Endothelial cell of umbilical vein (primary cell): Measurements from ENCODE around the gene SLC2A2. TPM values are rescaled to one million over a fixed set of nuclear protein-coding genes. Genes with fewer than 3 reads are reported as not detected.

Experiments used
- BruUV-seq: library from RNA; stranded (reverse); fragments of 400-500 nt; replicated peaks from 2 replicates; lab custom pipeline; 2021; lab: Mats Ljungman, UMichigan
- CTCF ChIA-PET: fragments of 300-600, 350-600 bp; sonication (Branson Sonifier 250); formaldehyde crosslinking; loops from one replicate; lab custom pipeline; 2021; ENCODE audit warnings: antibody characterized with exemption, inconsistent platforms; lab: Charles Lee
- POLR2A ChIA-PET: fragments of 300-600, 350-600 bp; sonication (Branson Sonifier 250); formaldehyde crosslinking; loops from one replicate; lab custom pipeline; 2021; ENCODE audit warnings: antibody characterized with exemption, inconsistent platforms; lab: Charles Lee
- DNase-seq: peaks from one replicate; pipeline ENCODE4 v3.0.0-alpha.2; 2011; ENCODE audit warnings: low read depth, low spot score
- FAIRE-seq: peaks from 2 replicates; lab custom pipeline; 2011; peaks lifted over from hg19 to GRCh38; lab: Jason Lieb, UNC
- H2AFZ ChIP-seq: 2 replicates; pipeline ENCODE4 v1.6.0; 2012; ENCODE audit warnings: low read depth, low read length, control low read depth, inconsistent platforms
- H3K27ac ChIP-seq: 2 replicates; pipeline ENCODE4 v1.5.1; 2011; ENCODE audit warnings: low read depth, mild to moderate bottlenecking, control low read depth, low read length, moderate library complexity; ENCODE audit not compliant: insufficient read depth
- H3K27me3 ChIP-seq, 2 experiments: 2 replicates each; pipeline versions ENCODE4 v1.6.0 to v1.6.1; 2011; ENCODE audit warnings: low read length in 2 of 2, mixed read lengths in 1 of 2; ENCODE audit not compliant: control insufficient read depth in 2 of 2, insufficient read depth in 2 of 2
- H3K36me3 ChIP-seq, 2 experiments: 2 replicates in 1 of 2; 3 replicates in 1 of 2; pipeline ENCODE4 v1.5.1; 2011; ENCODE audit warnings: low read length in 2 of 2, mild to moderate bottlenecking in 1 of 2, moderate library complexity in 1 of 2; ENCODE audit not compliant: control insufficient read depth in 2 of 2, insufficient read depth in 2 of 2; ENCODE audit errors: extremely low read depth in 1 of 2
- H3K4me1 ChIP-seq: 3 replicates; pipeline ENCODE4 v1.5.1; 2011; ENCODE audit warnings: mild to moderate bottlenecking, low read length; ENCODE audit not compliant: control insufficient read depth, insufficient read depth; ENCODE audit errors: extremely low read depth
- H3K4me2 ChIP-seq: 2 replicates; pipeline ENCODE4 v1.6.1; 2011; ENCODE audit warnings: low read length, control low read depth, mixed read lengths; ENCODE audit not compliant: insufficient read depth
- H3K4me3 ChIP-seq, 3 experiments: fragments of 200-600 bp in 1 of 3; sonication (generic), shearing (Covaris generic) in 1 of 3; replicated peaks in 1 of 3; 2 replicates each; pipeline ENCODE4 v1.5.1; 2011 to 2016; ENCODE audit warnings: control low read depth in 3 of 3, low read length in 3 of 3, mild to moderate bottlenecking in 2 of 3, inconsistent platforms in 1 of 3, low read depth in 1 of 3, moderate library complexity in 1 of 3; ENCODE audit not compliant: insufficient read depth in 1 of 3
- H3K79me2 ChIP-seq: 2 replicates; pipeline ENCODE4 v1.6.0; 2012; ENCODE audit warnings: low read length, inconsistent platforms; ENCODE audit not compliant: control insufficient read depth, insufficient read depth
- H3K9ac ChIP-seq: replicated peaks from 2 replicates; pipeline ENCODE3; 2011; ENCODE audit warnings: low read length, control low read depth; ENCODE audit not compliant: insufficient read depth; ENCODE audit errors: extremely low read depth
- H3K9me1 ChIP-seq: replicated peaks from 3 replicates; pipeline ENCODE4 v1.6.0; 2011; ENCODE audit warnings: mild to moderate bottlenecking, low read length; ENCODE audit not compliant: control insufficient read depth, insufficient read depth; ENCODE audit errors: extremely low read depth
- H3K9me3 ChIP-seq: replicated peaks from 2 replicates; pipeline ENCODE4 v1.5.1; 2012; ENCODE audit warnings: low read length, inconsistent platforms; ENCODE audit not compliant: control insufficient read depth, insufficient read depth
- H4K20me1 ChIP-seq: replicated peaks from 2 replicates; pipeline ENCODE3; 2011; ENCODE audit warnings: mild to moderate bottlenecking, low read length; ENCODE audit not compliant: control insufficient read depth, insufficient read depth; ENCODE audit errors: extremely low read depth
- EZH2 ChIP-seq: IDR thresholded peaks from 2 replicates; pipeline ENCODE4 v1.6.1; 2012; ENCODE audit warnings: borderline replicate concordance, low read depth, mild to moderate bottlenecking, moderate library complexity, low read length, inconsistent platforms; ENCODE audit not compliant: severe bottlenecking
- FOS ChIP-seq: IDR thresholded peaks from 2 replicates; pipeline ENCODE4 v1.6.1; 2011; ENCODE audit warnings: mild to moderate bottlenecking, low read length, moderate library complexity, borderline replicate concordance; ENCODE audit not compliant: insufficient read depth
- GATA2 ChIP-seq: IDR thresholded peaks from 2 replicates; pipeline ENCODE4 v1.7.0; 2011; ENCODE audit warnings: low read depth, mild to moderate bottlenecking, moderate library complexity, mixed read lengths, low read length; ENCODE audit not compliant: insufficient read length, insufficient read depth
- JUN ChIP-seq: IDR thresholded peaks from 2 replicates; pipeline ENCODE4 v1.6.1; 2011; ENCODE audit warnings: borderline replicate concordance, low read depth; ENCODE audit not compliant: insufficient read length, insufficient read depth
- MYC ChIP-seq: IDR thresholded peaks from one replicate; pipeline ENCODE4 v1.6.1; 2011; ENCODE audit warnings: mild to moderate bottlenecking, low read depth, low read length
- POLR2A ChIP-seq: IDR thresholded peaks from 2 replicates; pipeline ENCODE4 v1.6.1; 2012; ENCODE audit warnings: low read depth, mild to moderate bottlenecking, control low read depth, low read length
- POLR2AphosphoS5 ChIP-seq: IDR thresholded peaks from 2 replicates; pipeline ENCODE4 v1.6.1; 2012; ENCODE audit warnings: low read depth, mild to moderate bottlenecking, control low read depth, low read length, moderate library complexity; ENCODE audit not compliant: insufficient read depth
- dilution Hi-C: fragments of 300-500 bp; cut with MboI; formaldehyde crosslinking; loops from one replicate; pipeline ENCODE4 v1.15.0; 2019; ENCODE audit warnings: low sequenced_read_pairs; ENCODE audit not compliant: extremely low pct_ligation_motif_present
- intact Hi-C: fragments of 100-400 bp; cut with micrococcal nuclease; formaldehyde crosslinking; loops from one replicate; pipeline ENCODE4 v1.10.0; 2022
- polyA plus RNA-seq, 4 experiments: library from polyadenylated mRNA; depleted of rRNA in 3 of 4; stranded (reverse) in 3 of 4; unstranded in 1 of 4; fragments of >200 nt; gene quantifications; 2 replicates each; pipeline versions ENCODE4 v1.2.1 to v1.2.3, GENCODE V29; 2011 to 2012; ENCODE audit warnings: missing spikeins in 1 of 4
- total RNA-seq: library from RNA; stranded (reverse); gene quantifications from 2 replicates; pipeline ENCODE4 v1.2.3, GENCODE V29; 2021
- TF ChIP-seq, protein P1 (sequence below): IDR thresholded peaks from 2 replicates; pipeline ENCODE4 v1.6.1; 2011; ENCODE audit not compliant: insufficient read depth, insufficient read length
- TF ChIP-seq, protein P2 (sequence below), 2 donors: IDR thresholded peaks; 1 replicate in 1 of 2; 2 replicates in 1 of 2; pipeline ENCODE4 v1.5.1; 2011; ENCODE audit warnings: low read length in 2 of 2, mild to moderate bottlenecking in 2 of 2, moderate library complexity in 2 of 2, control low read depth in 1 of 2, inconsistent platforms in 1 of 2, low read depth in 1 of 2; ENCODE audit not compliant: insufficient read depth in 1 of 2; ENCODE audit errors: extremely low read depth in 1 of 2

Gene SLC2A2
- total and polyA plus RNA-seq, 2 donors (not counting 3 experiments of a cell fraction or from before 2014, with no cell fraction given): not detected

DNA sequence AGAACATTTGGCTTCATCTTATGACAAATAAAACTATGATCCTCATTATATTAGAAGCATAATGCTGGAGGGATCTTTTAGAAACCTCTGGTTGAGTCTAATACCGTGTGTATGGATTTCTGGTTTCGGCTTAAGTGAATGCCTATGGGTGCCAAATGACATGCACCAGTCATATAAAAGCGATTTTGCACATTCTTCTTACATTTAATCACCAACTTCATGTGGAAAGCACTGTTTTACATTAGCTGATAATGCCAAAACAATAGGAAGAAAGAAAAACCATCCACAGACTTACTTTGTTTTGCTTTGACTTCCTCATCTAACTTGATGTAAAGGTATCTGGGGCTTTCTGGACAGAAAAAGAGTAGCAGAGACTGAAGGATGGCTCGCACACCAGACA is 20.9 kb downstream of the SLC2A2 start:
- FAIRE-seq: no peak
- no peak overlapping the region for H3K4me3 ChIP-seq
- ChIA-PET CTCF (interaction anchor here (1.0 to 1.3 kb wide), 4 partner anchors 9 to 44 kb away, joined by 3 to 5 read pairs (median 3); no protein-coding TSS in a partner anchor), POLR2A (no interaction called here)
- H3K27me3 ChIP-seq: no peaks in the 10 kb centered on the region
- TF ChIP-seq POLR2AphosphoS5 (no peak), GATA2 (no peak), POLR2A (no peak), MYC (no peak), JUN (no peak), EZH2 (no peak), FOS (no peak)
- TF ChIP-seq, protein P1, sequence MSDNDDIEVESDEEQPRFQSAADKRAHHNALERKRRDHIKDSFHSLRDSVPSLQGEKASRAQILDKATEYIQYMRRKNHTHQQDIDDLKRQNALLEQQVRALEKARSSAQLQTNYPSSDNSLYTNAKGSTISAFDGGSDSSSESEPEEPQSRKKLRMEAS: no peak
- TF ChIP-seq, protein P2, sequence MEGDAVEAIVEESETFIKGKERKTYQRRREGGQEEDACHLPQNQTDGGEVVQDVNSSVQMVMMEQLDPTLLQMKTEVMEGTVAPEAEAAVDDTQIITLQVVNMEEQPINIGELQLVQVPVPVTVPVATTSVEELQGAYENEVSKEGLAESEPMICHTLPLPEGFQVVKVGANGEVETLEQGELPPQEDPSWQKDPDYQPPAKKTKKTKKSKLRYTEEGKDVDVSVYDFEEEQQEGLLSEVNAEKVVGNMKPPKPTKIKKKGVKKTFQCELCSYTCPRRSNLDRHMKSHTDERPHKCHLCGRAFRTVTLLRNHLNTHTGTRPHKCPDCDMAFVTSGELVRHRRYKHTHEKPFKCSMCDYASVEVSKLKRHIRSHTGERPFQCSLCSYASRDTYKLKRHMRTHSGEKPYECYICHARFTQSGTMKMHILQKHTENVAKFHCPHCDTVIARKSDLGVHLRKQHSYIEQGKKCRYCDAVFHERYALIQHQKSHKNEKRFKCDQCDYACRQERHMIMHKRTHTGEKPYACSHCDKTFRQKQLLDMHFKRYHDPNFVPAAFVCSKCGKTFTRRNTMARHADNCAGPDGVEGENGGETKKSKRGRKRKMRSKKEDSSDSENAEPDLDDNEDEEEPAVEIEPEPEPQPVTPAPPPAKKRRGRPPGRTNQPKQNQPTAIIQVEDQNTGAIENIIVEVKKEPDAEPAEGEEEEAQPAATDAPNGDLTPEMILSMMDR (IDR thresholded peaks at IDR 0.05; ENCODE audit: extremely low read depth in 1 of 2, insufficient read depth in 1 of 2, low read depth in 1 of 2, low read length in 2 of 2): no peak
- intact Hi-C loops (no loop called here), dilution Hi-C loops (no loop called here)
- H4K20me1 ChIP-seq: no peaks in the 10 kb centered on the region
- H3K9me3 ChIP-seq: no peaks in the 10 kb centered on the region
- H3K79me2 ChIP-seq: no peaks in the 10 kb centered on the region
- DNase-seq: no peak
- no TSS peak for BruUV-seq
- no peak overlapping the region for H3K4me2 ChIP-seq
- no peak overlapping the region for H3K9ac ChIP-seq
- no peaks in the 10 kb centered on the region for H3K9me1 ChIP-seq
- H3K27ac ChIP-seq: no peak overlapping the region
- H2AFZ ChIP-seq: no peak overlapping the region
- H3K4me1 ChIP-seq: no peaks in the 10 kb centered on the region
- H3K36me3 ChIP-seq: no peaks in the 10 kb centered on the region
